Bone marrow (tissue), 2 donors: ENCODE data around the gene SOX6.

ENCODE experiments used
- DNase-seq, 2 donors: peaks; one replicate each; lab custom pipeline; 2025; lab: John Stamatoyannopoulos, UW

The SOX6 gene

DNA sequence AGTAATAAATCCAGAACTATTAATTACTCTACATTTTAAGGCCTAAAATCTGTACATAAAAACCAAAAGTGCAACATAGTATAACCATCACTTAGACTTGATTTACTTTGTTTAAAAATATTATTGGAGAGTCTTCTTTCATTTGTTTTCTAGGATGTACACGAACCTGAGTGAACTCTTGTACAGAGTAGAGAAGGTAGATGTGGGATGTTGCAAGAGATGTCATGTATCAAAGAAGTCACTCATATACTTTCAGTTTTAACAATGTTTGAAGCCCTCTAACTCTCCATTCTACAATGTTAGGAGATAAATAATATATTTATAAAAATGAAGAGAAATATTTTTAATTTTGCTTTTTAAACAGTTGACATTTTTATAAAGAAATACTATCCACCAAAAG, 38.6 kb downstream of the SOX6 start:
- DNase-seq = no peak

DNA sequence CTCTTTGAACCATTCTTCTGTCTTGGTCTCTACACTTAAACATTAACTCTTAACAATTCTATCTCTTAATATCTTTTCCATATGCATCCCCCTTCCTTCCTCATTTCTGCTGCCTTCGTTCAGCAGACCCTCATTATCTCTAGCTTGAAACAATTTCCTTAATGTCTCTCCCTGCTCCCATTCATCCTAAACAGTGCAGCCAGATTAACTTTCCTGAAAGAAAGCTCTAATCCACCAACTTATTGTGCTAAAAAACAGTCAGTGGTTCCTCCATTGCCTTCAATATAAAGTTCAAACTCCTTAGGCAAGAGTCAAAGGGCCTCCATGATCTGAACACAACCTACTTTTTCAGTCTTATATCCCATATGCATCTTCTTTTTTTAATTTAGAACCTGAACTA, 42.5 kb downstream of the SOX6 start:
- no peak for DNase-seq

DNA sequence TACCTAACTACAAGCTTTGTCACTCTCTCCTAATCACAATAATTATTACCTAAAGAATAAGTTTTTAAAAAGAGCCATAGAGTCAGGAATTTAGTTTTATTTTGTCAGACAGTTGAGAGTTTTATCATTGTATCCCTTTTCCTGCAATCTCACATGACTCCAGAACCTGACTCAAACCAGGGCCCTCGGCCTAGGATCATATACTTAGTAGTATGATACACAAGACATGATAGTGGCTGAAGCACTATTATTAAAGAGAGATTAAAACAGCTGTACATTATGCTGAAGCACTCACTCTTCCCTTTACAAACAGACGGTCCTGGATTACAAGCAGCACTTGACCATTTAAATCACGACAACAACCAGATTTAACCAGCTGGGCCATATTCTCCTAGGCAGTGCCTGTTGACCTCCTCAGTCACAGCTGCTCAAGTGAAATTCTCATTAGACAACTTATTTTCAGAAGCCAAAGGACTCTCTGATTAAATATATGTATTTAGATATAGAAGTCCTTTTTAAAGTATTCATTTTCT, 44.0 kb downstream of the SOX6 start:
- no peak for DNase-seq

DNA sequence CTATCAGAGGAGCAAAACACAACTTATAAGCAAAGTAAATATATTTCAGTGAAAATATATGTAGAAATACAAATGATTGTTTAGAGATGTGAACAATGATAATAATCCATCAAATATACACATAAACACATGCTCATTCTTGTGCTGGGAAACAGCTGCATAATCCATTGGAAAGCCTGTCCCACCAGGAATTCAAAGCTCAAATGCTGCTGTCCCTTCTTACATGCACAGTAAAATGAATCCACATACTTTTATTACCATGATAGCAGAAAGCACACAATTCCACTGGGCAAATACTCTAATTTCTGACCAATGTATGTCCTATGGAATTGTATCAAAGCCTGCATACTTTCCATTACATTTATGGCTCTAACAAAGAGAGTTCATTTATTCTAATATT, 44.5 kb downstream of the SOX6 start:
- no peak for DNase-seq

DNA sequence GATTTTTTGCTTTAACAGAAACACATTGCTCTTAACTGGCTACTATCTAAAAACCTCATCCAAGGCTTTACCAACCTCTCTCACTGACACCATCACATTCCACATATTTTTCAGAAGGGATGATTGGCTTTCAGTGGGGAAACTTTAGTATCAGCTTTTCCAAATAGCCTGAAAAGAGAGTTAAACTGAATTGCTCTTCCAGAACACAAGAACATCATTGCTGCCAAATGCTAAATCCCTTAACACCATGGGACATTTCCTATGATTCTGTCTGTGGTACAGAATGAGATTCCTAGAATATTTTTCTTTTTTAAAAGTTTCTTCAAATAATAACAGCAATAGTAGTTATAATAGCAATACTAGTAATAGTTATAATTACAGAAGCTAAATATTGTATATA, 45.4 kb downstream of the SOX6 start:
- no peak for DNase-seq

DNA sequence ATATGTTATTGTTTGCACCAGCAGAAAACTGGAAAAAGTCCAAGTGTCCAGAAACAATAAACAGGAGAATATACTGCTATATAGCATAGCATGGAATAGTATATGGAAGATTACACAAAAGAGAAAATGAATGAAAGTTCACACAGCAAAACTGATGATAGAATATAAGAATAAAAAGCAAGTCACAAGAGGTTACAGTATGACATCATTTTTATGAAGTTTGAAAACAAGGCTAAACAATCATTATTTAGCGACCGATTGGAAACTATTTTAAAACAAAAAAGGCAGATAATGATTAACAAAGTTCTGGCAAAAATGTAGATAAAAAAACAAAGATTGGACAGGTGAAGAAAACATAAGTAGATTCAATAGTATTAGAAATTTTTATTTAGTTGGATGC, 47.1 kb downstream of the SOX6 start:
- DNase-seq = no peak

DNA sequence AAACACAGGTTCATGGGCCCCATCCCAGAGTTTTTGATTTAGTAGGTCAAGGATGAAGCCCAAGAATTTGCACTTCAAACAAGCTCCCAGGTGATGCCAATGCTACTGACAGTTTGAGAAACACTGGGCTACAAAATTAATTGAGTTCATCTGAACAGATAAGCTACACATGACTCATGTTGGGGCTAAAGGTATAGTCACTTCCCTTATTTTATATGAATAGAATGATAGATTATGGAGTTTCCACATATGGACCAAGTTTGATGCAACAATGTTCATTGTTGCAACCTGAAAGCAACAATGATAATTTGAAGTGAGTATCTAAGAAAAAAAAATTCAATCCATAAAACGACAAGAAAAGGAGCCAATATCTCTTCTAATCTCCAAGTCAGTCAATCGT, 54.9 kb downstream of the SOX6 start:
- no peak for DNase-seq

DNA sequence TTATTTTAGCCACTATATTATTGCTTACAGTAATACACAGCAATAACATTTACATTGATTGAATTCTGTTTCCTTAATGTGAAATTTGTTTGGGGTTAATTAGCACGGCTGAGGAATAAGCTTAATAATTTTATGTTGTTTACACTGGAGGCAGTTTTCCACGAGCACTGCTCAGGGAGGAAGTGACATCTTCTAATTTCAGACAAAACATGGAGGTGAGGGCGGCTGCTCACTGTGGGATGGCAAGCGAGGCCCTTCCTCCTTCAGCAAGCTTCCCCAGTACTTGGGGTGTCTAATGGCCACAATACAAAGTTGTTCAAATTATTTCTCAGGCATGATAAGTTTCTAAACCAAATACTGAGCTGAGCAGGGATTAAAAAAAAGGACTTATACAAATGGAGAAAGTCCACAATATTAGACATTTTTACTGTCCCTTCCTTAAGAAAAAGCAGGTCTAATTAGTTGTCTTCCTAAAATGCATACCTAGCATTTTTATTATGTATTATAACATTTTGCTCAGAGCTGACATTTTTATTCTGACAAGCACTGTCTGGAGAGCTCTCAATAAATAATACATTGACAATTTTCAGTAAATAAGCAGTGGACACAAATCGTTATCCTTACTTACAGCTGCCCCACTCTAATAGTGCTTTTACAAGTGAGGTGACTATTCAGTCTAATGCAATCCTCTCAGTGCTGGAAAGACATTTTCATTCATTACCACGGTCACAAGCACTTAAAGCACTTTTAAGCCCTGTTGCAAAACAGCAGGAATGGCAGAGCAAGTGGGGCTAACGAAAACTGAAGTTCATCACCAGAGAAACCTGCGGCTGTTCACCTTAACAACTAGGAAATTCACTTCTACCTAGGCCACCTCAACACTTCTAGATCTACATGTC, 56.2 kb downstream of the SOX6 start:
- no peak for DNase-seq

DNA sequence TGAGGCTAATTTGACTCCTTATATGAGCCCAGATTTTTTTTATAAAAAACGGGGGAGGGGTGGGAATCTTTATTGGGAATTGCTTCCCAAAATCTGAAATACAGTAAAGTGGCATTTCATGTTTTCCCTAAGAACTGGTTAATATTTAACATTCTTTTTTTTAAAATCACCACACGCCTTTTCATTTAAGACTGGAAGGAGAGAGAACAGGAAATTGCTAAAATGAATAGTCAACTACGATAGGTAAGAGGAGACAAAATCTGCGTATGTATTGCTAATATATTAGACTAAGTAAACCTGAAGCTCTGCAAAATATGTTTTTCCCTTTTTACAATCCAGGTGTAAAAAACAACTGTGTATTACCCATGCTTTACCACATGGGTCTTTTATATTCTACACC, 57.0 kb downstream of the SOX6 start:
- no peak for DNase-seq

DNA sequence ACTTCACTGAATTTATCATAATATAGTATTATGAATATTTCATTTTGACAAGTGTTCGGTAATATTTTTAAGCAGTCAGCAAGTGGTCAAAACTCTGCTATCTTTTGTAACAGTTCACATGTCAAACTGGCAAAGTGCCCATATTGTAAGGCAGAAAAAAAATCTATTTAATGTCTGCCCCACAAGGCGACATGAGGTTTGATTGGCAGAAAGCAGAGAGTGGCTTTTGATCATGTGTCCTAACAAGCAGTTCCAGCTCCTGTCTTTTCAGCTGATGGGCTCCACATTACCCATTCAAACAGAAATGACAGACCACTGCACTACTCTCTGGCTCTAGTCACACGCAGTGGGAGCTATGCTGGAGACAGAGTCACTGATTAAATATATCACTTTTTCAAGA, 59.0 kb downstream of the SOX6 start:
- DNase-seq = no peak

DNA sequence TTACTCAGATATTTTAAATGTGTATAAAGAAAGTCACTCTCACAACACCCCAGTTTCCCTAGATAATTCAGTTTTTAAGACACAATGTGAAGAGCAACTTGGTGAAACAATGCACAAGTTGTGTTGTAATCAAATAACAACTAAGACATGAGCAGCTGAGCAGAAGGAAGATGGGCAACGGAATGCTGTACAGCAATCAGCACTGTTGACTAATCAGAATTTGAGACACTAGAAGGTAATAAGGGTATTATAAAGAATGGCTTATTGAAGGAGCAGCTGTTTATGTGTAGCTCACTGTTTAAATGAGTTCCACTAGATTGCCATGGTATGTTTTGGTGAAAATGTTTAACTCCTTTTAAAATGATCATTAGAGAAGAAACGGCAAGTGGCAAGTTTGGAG, 60.1 kb downstream of the SOX6 start:
- no peak for DNase-seq

DNA sequence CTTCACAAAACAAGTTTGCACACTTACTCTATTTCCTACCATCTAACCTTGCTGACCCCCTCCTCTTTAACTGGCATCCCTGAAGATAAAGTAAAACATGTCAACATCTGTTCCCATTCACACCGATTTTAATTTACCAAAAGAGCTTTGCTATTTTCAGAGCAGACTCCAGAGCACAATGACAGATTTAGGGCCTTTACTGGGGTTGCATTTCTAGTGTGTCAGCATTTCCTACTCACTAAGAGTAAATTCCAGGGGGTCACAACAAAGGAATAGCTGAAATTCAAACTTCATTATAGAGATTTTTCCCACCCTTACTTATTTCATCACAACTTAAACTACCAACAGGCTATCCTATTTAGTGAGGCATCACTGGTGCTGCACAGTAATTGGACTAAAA, 60.8 kb downstream of the SOX6 start:
- DNase-seq = no peak

DNA sequence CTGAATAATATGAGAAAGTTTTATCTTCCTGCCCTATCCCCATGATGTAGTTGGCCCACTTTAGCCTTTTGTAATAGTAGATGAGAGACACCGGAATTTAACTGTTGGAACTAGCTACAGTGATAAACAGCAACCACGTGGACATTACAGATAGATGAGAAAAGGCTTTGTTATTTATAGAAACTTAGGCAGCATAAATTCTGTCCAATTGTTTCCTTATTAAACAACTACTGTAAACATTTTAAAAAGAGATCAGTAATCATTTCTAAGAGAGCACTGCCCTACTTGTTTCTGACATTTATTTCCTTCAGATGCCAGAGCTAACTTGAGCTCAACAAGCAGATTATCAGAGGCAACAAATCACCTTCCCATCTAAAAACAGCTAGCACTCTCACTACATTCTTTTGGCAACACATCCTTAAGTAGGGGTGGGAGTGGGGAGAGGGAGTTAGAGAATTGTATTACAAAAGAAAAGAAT, 63.1 kb downstream of the SOX6 start:
- DNase-seq = no peak

DNA sequence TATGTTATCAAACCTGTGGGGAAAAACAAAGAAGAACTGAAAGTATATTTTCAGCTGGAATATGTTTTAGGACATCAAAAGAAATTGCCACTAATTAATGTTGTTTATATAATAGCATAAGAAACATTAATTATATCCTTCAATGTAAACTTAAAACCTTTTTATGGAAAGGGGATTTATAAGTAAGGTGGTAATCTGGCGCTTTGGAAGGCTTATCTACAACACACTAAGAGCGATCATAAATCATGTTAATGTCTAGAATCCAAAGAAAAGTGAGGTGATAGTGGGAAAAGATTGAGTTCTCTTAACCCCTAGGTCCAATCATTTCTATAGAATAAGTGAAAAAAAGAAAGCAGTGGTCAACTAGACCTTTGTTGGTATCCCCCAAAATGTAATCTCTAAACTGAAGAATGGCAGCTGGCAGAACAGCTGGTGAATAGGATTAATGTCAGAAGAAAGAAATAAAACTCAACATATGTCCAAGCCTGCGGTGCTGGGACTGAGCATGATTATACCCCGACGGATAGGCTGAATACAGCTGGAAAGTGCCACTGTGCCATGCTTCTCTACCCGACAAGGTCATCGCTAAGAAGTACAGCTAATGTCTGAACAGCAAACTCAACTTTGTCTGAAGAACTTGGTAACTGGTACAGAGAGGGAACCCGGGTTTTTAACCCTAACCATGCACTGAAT, 64.0 kb downstream of the SOX6 start:
- no peak for DNase-seq

DNA sequence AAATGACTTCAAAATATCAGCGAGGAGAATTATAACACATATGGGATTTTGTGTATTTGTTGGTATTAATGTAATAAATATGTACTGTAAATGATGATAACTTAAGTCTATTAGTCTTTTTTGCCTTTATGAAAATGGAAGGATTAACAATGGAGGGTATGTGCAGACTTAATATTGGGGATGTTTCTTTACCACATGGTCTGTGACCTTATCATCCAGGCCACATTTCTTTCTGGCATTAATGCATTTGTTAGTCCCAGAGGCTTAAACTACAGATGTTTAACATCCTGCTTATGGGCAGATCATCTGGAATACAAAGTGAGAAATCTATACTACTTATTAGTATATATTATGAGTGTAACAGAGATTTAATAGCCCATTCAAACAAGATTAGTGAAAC, 64.6 kb downstream of the SOX6 start:
- DNase-seq = no peak

DNA sequence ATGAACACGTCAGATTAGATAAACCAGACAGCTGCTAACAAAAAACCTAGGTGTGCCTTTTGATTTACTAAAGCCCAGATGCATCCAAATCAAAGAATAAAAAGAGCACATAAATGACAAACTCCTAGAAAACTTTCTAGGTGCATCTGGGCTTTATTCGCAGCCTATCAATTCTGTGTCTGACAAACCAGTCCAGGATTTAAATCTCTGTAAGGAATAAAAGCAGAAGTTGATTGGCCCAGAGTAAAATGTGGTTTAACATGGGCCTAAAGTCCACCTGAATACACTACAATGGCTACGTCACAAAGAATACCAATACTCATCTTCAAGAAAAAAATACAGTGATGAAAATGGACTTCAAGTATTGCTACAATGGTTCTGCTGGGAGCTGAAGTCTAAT, 66.8 kb downstream of the SOX6 start:
- no peak for DNase-seq

DNA sequence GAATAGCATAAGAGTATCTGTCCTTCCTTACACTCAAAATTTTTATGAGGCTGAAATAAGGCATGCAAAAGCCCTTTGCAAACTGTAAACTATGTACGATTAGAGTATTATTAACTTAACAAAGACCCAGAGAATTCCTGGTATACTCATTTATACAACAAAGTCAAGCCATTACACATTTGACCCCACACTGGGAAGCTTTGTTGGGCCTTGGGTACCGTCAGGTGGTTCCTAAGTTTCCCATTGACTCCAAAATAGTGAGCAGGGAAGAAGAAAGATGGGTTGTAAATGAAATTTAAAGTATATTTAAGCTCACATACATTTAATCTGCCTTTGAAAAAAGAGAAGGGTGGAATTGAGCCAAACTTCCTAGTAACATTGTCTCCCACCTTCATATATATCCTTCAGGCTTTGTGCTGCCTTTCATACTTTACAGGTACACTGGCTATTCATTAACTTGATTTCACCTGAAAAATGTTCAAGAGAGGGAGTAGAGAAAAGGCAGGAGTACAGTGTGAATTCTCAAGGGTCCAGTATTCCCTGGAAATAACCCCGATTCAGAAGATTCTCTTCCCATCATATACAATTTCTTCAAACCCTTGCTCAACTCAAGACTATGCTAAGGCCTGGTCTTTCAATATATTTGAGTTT, 68.6 kb downstream of the SOX6 start:
- DNase-seq = no peak

DNA sequence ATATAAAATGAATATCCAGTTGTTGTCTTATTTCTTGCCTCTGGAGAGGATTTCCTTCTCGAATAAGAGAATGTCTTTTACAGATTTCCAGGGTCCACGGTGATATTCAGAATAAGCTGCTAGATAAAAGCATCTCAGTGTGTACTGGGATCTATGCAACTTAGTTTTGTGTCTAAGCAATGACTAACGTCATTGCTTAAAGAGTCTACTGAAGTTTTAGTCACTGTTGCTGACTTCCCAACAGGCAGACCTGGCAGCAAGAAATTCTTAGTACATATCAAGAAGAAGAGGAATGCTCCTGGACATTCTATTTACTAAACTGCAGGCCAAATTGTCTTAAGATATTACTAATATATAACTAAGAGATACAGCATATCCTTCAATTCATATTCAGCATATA, 70.3 kb downstream of the SOX6 start:
- DNase-seq = no peak

DNA sequence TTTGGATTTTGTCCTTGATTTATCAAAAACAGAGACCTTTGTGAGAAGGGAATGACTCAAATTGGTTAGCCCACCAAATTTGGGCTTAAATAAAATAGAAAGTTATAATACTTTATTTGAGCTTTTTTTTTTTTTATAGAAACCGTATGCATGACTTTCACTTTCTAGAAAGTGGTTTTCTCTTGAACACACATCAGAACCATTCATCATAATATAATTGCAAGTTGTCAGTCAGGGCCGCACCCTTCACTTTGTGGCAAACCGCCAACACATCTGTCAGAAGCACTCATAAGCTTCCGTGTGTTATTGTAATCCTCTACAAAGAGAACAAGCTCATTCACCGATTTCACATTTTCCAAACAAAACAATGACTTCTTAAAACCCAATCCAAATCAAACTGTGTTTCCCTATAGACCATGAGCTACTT, 76.1 kb downstream of the SOX6 start:
- DNase-seq = no peak

DNA sequence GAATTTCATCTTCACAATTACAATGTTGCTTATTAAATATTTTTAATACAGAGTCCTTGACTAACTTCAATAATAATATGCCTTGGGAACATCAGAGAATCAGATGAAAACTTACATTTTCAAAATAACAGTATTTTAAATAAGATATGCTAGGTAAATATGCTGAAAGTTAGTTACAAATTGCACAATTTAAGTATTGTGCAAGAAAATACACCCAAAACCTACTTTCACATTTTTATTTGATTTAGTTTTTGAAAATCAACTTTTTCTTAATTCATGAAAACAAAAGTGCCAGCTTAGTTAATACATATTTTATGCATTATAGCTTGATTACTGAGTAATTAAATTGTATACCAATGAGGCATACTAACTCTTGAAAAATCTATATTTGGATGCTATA, 76.8 kb downstream of the SOX6 start:
- DNase-seq = no peak

DNA sequence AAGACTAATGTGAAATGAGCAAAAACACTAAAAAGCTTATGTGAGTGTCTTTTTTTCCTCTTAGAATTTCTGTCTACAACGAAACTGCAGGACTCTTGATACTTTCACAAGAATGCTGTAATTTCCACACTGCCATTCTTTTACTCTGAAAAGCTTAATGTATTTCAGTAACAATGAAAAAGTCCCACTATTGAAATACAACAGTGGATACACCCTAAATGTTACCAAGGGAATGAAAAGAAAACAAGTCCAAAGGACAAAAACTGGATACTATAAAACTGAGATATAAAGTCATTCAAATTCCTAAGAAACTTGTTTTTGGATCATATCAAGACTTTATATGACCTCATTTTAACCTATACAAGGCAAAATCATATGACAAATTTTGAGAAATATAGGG, 77.4 kb downstream of the SOX6 start:
- DNase-seq = no peak

DNA sequence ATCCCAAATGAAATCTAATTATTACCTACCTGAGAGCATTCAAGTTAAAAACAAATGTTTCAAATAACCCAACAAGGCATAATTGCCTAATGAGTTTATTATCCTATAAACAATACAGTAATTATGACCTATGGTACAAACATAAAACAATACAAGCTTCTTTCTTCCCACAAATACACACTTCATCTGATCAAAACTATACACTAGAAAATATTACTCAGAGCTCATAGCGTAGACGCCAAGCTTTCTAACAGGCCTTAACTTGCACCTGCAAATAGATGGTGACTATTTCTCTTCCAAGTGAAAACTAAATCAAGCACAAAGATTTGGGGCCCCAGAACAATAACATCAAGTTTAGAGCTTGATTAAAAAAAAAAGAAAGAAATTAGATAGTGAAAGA, 78.1 kb downstream of the SOX6 start:
- DNase-seq = no peak

DNA sequence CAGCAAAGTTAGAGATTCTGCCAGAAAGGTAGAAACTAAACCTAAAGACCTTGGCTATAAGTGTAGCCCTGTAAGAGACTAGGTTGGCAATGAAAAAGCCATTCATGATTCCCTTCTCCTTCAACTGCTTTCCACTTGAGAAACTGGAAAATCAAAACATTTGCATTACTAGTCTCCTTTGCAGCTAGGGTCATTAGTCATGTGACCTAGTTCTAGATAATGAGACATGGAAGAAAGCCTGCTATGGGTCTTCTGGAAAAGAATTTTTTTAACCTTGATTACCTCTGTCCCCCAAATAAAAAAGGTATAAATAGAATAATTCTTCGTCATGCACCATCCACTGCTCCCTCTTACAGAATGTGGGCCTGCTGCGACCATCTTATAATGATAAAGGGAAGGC, 80.1 kb downstream of the SOX6 start:
- DNase-seq = no peak
